GM12892 (cell line): ENCODE data around the gene JAG2.

Source experiments
- POLR2A ChIP-seq: IDR thresholded peaks from 2 replicates; pipeline ENCODE4 v1.6.1; 2011; ENCODE audit warnings: low read depth, low read length, control low read depth
- POLR2AphosphoS5 ChIP-seq: IDR thresholded peaks from 2 replicates; pipeline ENCODE4 v1.6.1; 2011; ENCODE audit warnings: low read depth, low read length, control low read depth
- TAF1 ChIP-seq: IDR thresholded peaks from 2 replicates; pipeline ENCODE4 v1.6.1; 2011; ENCODE audit warnings: low read depth, mild to moderate bottlenecking, control low read depth, low read length, borderline replicate concordance

GRCh38 chr14:105096206-105096875 is 72.2 kb downstream of the JAG2 start:
- TF ChIP-seq POLR2A (no peak), TAF1 (no peak), POLR2AphosphoS5 (no peak)
